OCI-LY1 (cell line): ENCODE data around the gene KLHL2.
A peak's percentile ranks its signal among the peaks of the same experiment; 100 is the strongest.

Source experiments
- H2AFZ ChIP-seq: fragments of 200-600 bp; sonication (generic), shearing (Covaris generic); 2 replicates; pipeline ENCODE4 v1.6.0; 2014; ENCODE audit warnings: antibody characterized with exemption, mild to moderate bottlenecking, low read length
- H3F3A ChIP-seq: fragments of 200-600 bp; sonication (generic), shearing (Covaris generic); 2 replicates; pipeline ENCODE4 v1.6.0; 2014; ENCODE audit warnings: mild to moderate bottlenecking, antibody characterized with exemption, low read length, moderate library complexity; ENCODE audit not compliant: insufficient read depth
- H3K27ac ChIP-seq: fragments of 200-600 bp; sonication (generic); 2 replicates; pipeline ENCODE4 v1.5.1; 2014; ENCODE audit warnings: low read length, mixed run types, mild to moderate bottlenecking, low read depth; ENCODE audit not compliant: poor library complexity, severe bottlenecking
- H3K27me3 ChIP-seq: fragments of 200-600 bp; sonication (generic); 2 replicates; pipeline ENCODE4 v1.6.0; 2014; ENCODE audit warnings: antibody characterized with exemption, mild to moderate bottlenecking, low read length, moderate library complexity; ENCODE audit not compliant: insufficient read depth
- H3K36me3 ChIP-seq: fragments of 200-600 bp; sonication (generic); 2 replicates; pipeline ENCODE4 v1.6.1; 2014; ENCODE audit warnings: mild to moderate bottlenecking, antibody characterized with exemption, low read length, moderate library complexity, mixed read lengths; ENCODE audit not compliant: insufficient read depth
- H3K4me1 ChIP-seq: fragments of 200-600 bp; sonication (generic); 2 replicates; pipeline ENCODE4 v1.5.1; 2014; ENCODE audit warnings: mild to moderate bottlenecking, low read length, moderate library complexity; ENCODE audit not compliant: insufficient read depth, severe bottlenecking
- H3K4me2 ChIP-seq: fragments of 200-600 bp; sonication (generic), shearing (Covaris generic); 2 replicates; pipeline ENCODE4 v1.6.1; 2014; ENCODE audit warnings: low read length
- H3K4me3 ChIP-seq: fragments of 200-600 bp; sonication (generic); 2 replicates; pipeline ENCODE4 v1.5.1; 2014; ENCODE audit warnings: low read length, low read depth, mild to moderate bottlenecking, mixed read lengths; ENCODE audit not compliant: poor library complexity, severe bottlenecking
- H3K79me2 ChIP-seq: fragments of 200-600 bp; shearing (Covaris generic); 2 replicates; pipeline ENCODE4 v1.6.1; 2016; ENCODE audit warnings: mixed run types, low read length, mixed read lengths; ENCODE audit not compliant: insufficient read depth
- H3K9ac ChIP-seq: fragments of 200-600 bp; sonication (generic), shearing (Covaris generic); 2 replicates; pipeline ENCODE4 v1.6.1; 2014; ENCODE audit warnings: mild to moderate bottlenecking, low read length, mixed read lengths
- H3K9me2 ChIP-seq: fragments of 200-600 bp; sonication (generic), shearing (Covaris generic); 2 replicates; pipeline ENCODE4 v1.6.1; 2014; ENCODE audit warnings: low read depth, mild to moderate bottlenecking, low read length, mixed read lengths
- H3K9me3 ChIP-seq: fragments of 200-600 bp; shearing (Covaris generic); 2 replicates; pipeline ENCODE4 v1.6.1; 2014; ENCODE audit warnings: low read length, mixed read lengths
- H4K20me1 ChIP-seq: fragments of 200-600 bp; sonication (generic), shearing (Covaris generic); 2 replicates; pipeline ENCODE4 v1.6.0; 2016; ENCODE audit warnings: mild to moderate bottlenecking, low read length; ENCODE audit not compliant: insufficient read depth
- EZH2 ChIP-seq: fragments of 200-600 bp; sonication (generic), shearing (Covaris generic); IDR thresholded peaks from 2 replicates; pipeline ENCODE4 v1.8.0; 2017; ENCODE audit warnings: borderline replicate concordance, mixed run types, mild to moderate bottlenecking, antibody characterized with exemption, low read length, moderate library complexity, mixed read lengths
- TF ChIP-seq, protein P1 (sequence below): fragments of 200-600 bp; sonication (generic), shearing (Covaris generic); IDR thresholded peaks from 2 replicates; pipeline ENCODE4 v1.5.1; 2017; ENCODE audit warnings: mild to moderate bottlenecking, antibody characterized with exemption, low read length, moderate library complexity, mixed read lengths

KLHL2 gene

DNA sequence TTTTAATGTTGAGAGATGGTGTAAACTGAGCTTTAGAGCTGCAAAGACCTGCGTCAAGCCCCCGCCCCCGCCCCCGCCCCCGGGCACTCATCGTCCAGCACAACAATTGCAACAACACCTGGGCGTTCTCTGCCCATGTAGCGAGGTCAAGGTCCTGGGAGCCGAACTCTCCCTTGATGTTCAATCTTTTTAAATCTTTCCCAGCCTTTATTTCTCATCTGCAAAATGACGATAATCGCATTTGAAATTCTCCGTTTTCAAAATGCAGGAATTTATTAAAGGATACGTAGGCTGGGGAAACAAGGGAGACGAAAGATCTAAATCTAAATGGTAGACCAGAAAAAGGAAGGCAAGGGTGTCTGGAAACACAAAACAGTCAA is 119.5 kb downstream of the KLHL2 start:
- peak overlapping the region; percentile 83 for H3K27ac ChIP-seq
- peaks cover 42% of the 10 kb centered on the region for H3K79me2 ChIP-seq
- H3K9me2 ChIP-seq: no peaks in the 10 kb centered on the region
- H3K36me3 ChIP-seq: peaks cover 45% of the 10 kb centered on the region
- peaks cover 4% of the 10 kb centered on the region; the same call in 1 of the 2 replicates for H3K9me3 ChIP-seq
- no peak for TF ChIP-seq EZH2
- TF ChIP-seq, protein P1, sequence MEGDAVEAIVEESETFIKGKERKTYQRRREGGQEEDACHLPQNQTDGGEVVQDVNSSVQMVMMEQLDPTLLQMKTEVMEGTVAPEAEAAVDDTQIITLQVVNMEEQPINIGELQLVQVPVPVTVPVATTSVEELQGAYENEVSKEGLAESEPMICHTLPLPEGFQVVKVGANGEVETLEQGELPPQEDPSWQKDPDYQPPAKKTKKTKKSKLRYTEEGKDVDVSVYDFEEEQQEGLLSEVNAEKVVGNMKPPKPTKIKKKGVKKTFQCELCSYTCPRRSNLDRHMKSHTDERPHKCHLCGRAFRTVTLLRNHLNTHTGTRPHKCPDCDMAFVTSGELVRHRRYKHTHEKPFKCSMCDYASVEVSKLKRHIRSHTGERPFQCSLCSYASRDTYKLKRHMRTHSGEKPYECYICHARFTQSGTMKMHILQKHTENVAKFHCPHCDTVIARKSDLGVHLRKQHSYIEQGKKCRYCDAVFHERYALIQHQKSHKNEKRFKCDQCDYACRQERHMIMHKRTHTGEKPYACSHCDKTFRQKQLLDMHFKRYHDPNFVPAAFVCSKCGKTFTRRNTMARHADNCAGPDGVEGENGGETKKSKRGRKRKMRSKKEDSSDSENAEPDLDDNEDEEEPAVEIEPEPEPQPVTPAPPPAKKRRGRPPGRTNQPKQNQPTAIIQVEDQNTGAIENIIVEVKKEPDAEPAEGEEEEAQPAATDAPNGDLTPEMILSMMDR: no peak
- H3K9ac ChIP-seq: peak overlapping the region; percentile 88
- H3K4me1 ChIP-seq: peaks cover 41% of the 10 kb centered on the region
- no peaks in the 10 kb centered on the region; the same call in 1 of the 2 replicates for H3F3A ChIP-seq
- peak overlapping the region; percentile 96 for H2AFZ ChIP-seq
- H3K4me2 ChIP-seq: peak overlapping the region; percentile 97
- no peaks in the 10 kb centered on the region for H3K27me3 ChIP-seq
- peaks cover 4% of the 10 kb centered on the region; the same call in 1 of the 2 replicates for H4K20me1 ChIP-seq
- peak overlapping the region; percentile 96 for H3K4me3 ChIP-seq

GRCh38 chr4:165327211-165328100 is 120.1 kb downstream of the KLHL2 start, which contains the start of gene MSMO1:
Gene MSMO1 (plus strand): TSS chr4:165327669. CDS start chr4:165333371, 5,702 bp downstream.
- no peaks in the 10 kb centered on the region for H3K9me2 ChIP-seq

DNA sequence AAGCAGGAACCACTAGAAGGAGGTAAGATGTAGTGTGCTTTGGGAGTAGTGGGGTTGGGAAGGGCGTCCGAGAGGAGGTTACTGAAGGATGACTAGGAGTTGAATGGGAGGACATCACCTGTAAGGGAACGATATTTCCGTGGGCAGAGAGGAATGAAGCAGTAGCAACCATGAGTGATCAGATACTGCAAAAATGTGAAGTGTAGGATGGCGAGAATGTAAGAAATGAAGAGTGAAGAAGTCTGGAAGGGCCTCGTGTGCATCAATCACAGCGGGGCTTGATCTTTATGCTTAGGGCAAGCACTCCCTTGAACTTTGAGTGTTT is 120.7 kb downstream of the KLHL2 start:
- Histone ChIP-seq H3K4me3 (peak overlapping the region; percentile 96), H3K36me3 (peaks cover 58% of the 10 kb centered on the region), H3K79me2 (peaks cover 54% of the 10 kb centered on the region)

More at GRCh38 chr4:165327211-165328100, 120.1 kb downstream of the KLHL2 start, which contains the start of gene MSMO1:
- peaks cover 48% of the 10 kb centered on the region for H3K4me1 ChIP-seq
- peaks cover 52% of the 10 kb centered on the region for H3K36me3 ChIP-seq
- H2AFZ ChIP-seq: peak within 1 kb of the TSS; percentile 96
- H3K4me2 ChIP-seq: peak within 1 kb of the TSS; percentile 97
- peaks cover 48% of the 10 kb centered on the region for H3K79me2 ChIP-seq
- no peaks in the 10 kb centered on the region for H3F3A ChIP-seq
- TF ChIP-seq, protein P1: no peak
- H4K20me1 ChIP-seq: peaks cover 4% of the 10 kb centered on the region; the same call in 1 of the 2 replicates
- peak within 1 kb of the TSS; percentile 86 for H3K27ac ChIP-seq
- peaks cover 4% of the 10 kb centered on the region; the same call in 1 of the 2 replicates for H3K9me3 ChIP-seq
- no peaks in the 10 kb centered on the region for H3K27me3 ChIP-seq
- H3K4me3 ChIP-seq: peak within 1 kb of the TSS; percentile 96
- H3K9ac ChIP-seq: peak within 1 kb of the TSS; percentile 95

More for the DNA sequence above, 120.7 kb downstream of the KLHL2 start:
- Histone ChIP-seq H2AFZ (no peak overlapping the region), H3K27ac (peak overlapping the region; percentile 86), H3K4me2 (peak overlapping the region; percentile 96), H3K27me3 (no peaks in the 10 kb centered on the region), H3K4me1 (peaks cover 54% of the 10 kb centered on the region), H3F3A (no peaks in the 10 kb centered on the region), H3K9ac (peak overlapping the region; percentile 95), H3K9me3 (peaks cover 4% of the 10 kb centered on the region; the same call in 1 of the 2 replicates), H4K20me1 (peaks cover 4% of the 10 kb centered on the region; the same call in 1 of the 2 replicates), H3K9me2 (no peaks in the 10 kb centered on the region)
- TF ChIP-seq EZH2: no peak
